ENCODE measurements around the gene SYNPO. TPM values are rescaled to one million over a fixed set of nuclear protein-coding genes. Genes with fewer than 3 reads are reported as not detected.

Gene SYNPO
- total and polyA plus RNA-seq, 2 experiments from 2014 or later: 7.1 to 8.4 TPM

GRCh38 chr5:150624334-150625163, 15.9 kb upstream of the SYNPO start:
- peaks cover 19% of the 10 kb centered on the region for H3K4me1 ChIP-seq (ENCODE audit: insufficient read depth)
- peaks cover 10% of the 10 kb centered on the region for H3K79me2 ChIP-seq
- TF ChIP-seq EZH2phosphoT487 (IDR thresholded peaks at IDR 0.05; ENCODE audit: low read depth, severe bottlenecking, unreplicated experiment) (no peak), EZH2 (IDR thresholded peaks at IDR 0.05; ENCODE audit: borderline replicate concordance) (no peak), CTCF (IDR thresholded peaks at IDR 0.05; ENCODE audit: poor library complexity) (no peak)
- H3K27me3 ChIP-seq: no peaks in the 10 kb centered on the region
- H2AFZ ChIP-seq: peak overlapping the region; percentile 37
- peak; percentile 62 for DNase-seq (ENCODE audit: low spot score)
- H3K4me2 ChIP-seq: peak overlapping the region; percentile 99
- no peaks in the 10 kb centered on the region for H4K20me1 ChIP-seq (ENCODE audit: insufficient read depth, poor library complexity, severe bottlenecking)
- WGBS (ENCODE audit: low lambda C conversion rate, missing lambda C conversion rate): 10% methylated on average over 23 of the region's 74 CpGs
- H3K4me3 ChIP-seq: peak overlapping the region; percentile 52
- H3K9me3 ChIP-seq (ENCODE audit: low read depth): no peaks in the 10 kb centered on the region
- H3K9me2 ChIP-seq (replicated peaks; ENCODE audit: insufficient read depth): no peaks in the 10 kb centered on the region
- no peaks in the 10 kb centered on the region for H3K36me3 ChIP-seq (replicated peaks; ENCODE audit: insufficient read depth, low read depth)
- peak overlapping the region; percentile 15 for H3K27ac ChIP-seq

- Histone ChIP-seq H3K36me3 (replicated peaks; ENCODE audit: insufficient read depth, low read depth) (no peaks in the 10 kb centered on the region), H3K27ac (no peak overlapping the region), H3K4me3 (peak overlapping the region; percentile 52), H3K79me2 (peaks cover 11% of the 10 kb centered on the region), H3K4me2 (peak overlapping the region; percentile 99), H3K9me2 (replicated peaks; ENCODE audit: insufficient read depth) (no peaks in the 10 kb centered on the region), H3K4me1 (ENCODE audit: insufficient read depth) (peaks cover 17% of the 10 kb centered on the region), H2AFZ (no peak overlapping the region), H3K9me3 (ENCODE audit: low read depth) (no peaks in the 10 kb centered on the region), H3K27me3 (no peaks in the 10 kb centered on the region), H4K20me1 (ENCODE audit: insufficient read depth, poor library complexity, severe bottlenecking) (no peaks in the 10 kb centered on the region)
- WGBS (ENCODE audit: low lambda C conversion rate, missing lambda C conversion rate): 36% methylated on average over 19 of the region's 19 CpGs
- DNase-seq (ENCODE audit: low spot score): no peak
- TF ChIP-seq EZH2 (IDR thresholded peaks at IDR 0.05; ENCODE audit: borderline replicate concordance) (no peak), CTCF (IDR thresholded peaks at IDR 0.05; ENCODE audit: poor library complexity) (no peak), EZH2phosphoT487 (IDR thresholded peaks at IDR 0.05; ENCODE audit: low read depth, severe bottlenecking, unreplicated experiment) (no peak)
These were observed 15.3 kb upstream of the SYNPO start for GRCh38 chr5:150625164-150625535.

GRCh38 chr5:150625831-150626746, 14.4 kb upstream of the SYNPO start:
- Histone ChIP-seq H3K9me2 (replicated peaks; ENCODE audit: insufficient read depth) (no peaks in the 10 kb centered on the region), H3K4me1 (ENCODE audit: insufficient read depth) (peaks cover 23% of the 10 kb centered on the region), H3K27ac (no peak overlapping the region), H2AFZ (no peak overlapping the region), H3K9me3 (ENCODE audit: low read depth) (no peaks in the 10 kb centered on the region), H4K20me1 (ENCODE audit: insufficient read depth, poor library complexity, severe bottlenecking) (no peaks in the 10 kb centered on the region), H3K4me3 (no peak overlapping the region), H3K4me2 (peak overlapping the region; percentile 99), H3K27me3 (no peaks in the 10 kb centered on the region), H3K79me2 (peaks cover 11% of the 10 kb centered on the region), H3K36me3 (replicated peaks; ENCODE audit: insufficient read depth, low read depth) (no peaks in the 10 kb centered on the region)
- no peak for TF ChIP-seq EZH2phosphoT487 (IDR thresholded peaks at IDR 0.05; ENCODE audit: low read depth, severe bottlenecking, unreplicated experiment)
- no peak for TF ChIP-seq CTCF (IDR thresholded peaks at IDR 0.05; ENCODE audit: poor library complexity)
- no peak for TF ChIP-seq EZH2 (IDR thresholded peaks at IDR 0.05; ENCODE audit: borderline replicate concordance)
- DNase-seq (ENCODE audit: low spot score): no peak
- 81% methylated on average over 10 of the region's 10 CpGs for WGBS (ENCODE audit: low lambda C conversion rate, missing lambda C conversion rate)

Measured in hepatocyte (in vitro differentiated cells).